ENCODE data around the gene NETO2.

DNA sequence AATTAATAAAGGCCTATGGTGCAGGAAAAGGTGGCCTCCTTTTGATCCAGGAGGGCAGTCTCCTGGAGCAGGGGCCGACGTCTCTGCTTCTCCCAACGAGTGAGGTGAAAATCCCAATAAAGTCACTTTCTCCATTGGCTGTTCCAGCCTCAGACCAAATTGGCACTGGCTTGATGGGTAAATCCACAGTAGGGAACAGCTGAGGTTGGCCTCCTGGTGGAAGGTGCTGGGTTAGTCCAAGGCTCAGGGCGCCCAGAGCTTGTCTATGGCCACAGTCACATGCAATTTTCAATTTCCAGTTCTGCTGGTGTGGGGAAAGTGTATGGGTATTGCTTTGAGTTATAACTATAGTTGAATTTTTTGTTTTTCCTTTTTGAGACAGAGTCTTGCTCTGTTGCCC is 79.0 kb downstream of the NETO2 start:
- TF ChIP-seq ZNF23 (CRISPR knock-in tag; IDR thresholded peaks at IDR 0.05) (no peak), POLR2AphosphoS5 (IDR thresholded peaks at IDR 0.05; ENCODE audit: control insufficient read depth, insufficient read depth, low read depth, low read length) (no peak), ZNF217 (CRISPR knock-in tag; IDR thresholded peaks at IDR 0.05) (no peak), BHLHE40 (IDR thresholded peaks at IDR 0.05; ENCODE audit: low read length) (no peak), EZH2 (IDR thresholded peaks at IDR 0.05; ENCODE audit: borderline replicate concordance, low read depth, low read length) (no peak)
